SU-DHL-6 (cell line): Measurements from ENCODE around the gene PWP1.

Experiments
- EZH2phosphoT487 ChIP-seq: fragments of 200-600 bp; sonication (generic), shearing (Covaris generic); conservative IDR thresholded peaks from 2 replicates; pipeline ENCODE4 v1.6.1; 2018; ENCODE audit warnings: mild to moderate bottlenecking, antibody characterized with exemption, low read length, moderate library complexity, mixed read lengths
- TF ChIP-seq, protein P1 (sequence below): fragments of 200-600 bp; sonication (generic); IDR thresholded peaks from one replicate; pipeline ENCODE4 v1.5.1; 2017; ENCODE audit warnings: antibody characterized with exemption, mild to moderate bottlenecking, low read length, moderate library complexity; ENCODE audit not compliant: insufficient read depth, poor library complexity, severe bottlenecking

DNA sequence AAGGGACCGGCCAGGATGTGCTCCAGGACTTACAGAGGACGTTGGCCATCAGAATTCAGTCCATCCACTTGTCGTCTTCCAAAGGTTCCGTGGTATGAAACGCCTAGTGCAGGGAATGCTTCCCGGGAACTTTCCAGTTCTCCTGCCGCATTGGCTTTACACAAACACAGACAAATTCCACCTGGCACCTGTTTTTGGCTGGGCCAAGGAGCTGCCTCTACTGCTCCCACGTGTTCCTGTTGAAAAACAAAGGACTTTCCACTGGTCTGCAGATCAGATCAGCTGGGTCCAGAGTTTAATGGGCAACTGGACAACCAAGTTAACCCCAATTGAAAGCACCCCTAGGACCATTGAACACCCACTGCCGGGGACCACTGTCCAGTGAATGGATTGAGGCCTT is 28.0 kb upstream of the PWP1 start:
- TF ChIP-seq, protein P1, sequence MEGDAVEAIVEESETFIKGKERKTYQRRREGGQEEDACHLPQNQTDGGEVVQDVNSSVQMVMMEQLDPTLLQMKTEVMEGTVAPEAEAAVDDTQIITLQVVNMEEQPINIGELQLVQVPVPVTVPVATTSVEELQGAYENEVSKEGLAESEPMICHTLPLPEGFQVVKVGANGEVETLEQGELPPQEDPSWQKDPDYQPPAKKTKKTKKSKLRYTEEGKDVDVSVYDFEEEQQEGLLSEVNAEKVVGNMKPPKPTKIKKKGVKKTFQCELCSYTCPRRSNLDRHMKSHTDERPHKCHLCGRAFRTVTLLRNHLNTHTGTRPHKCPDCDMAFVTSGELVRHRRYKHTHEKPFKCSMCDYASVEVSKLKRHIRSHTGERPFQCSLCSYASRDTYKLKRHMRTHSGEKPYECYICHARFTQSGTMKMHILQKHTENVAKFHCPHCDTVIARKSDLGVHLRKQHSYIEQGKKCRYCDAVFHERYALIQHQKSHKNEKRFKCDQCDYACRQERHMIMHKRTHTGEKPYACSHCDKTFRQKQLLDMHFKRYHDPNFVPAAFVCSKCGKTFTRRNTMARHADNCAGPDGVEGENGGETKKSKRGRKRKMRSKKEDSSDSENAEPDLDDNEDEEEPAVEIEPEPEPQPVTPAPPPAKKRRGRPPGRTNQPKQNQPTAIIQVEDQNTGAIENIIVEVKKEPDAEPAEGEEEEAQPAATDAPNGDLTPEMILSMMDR = no peak
- TF ChIP-seq EZH2phosphoT487 = no peak
